Measurements from ENCODE around the gene ZBTB25.

ZBTB25 gene, protein sequence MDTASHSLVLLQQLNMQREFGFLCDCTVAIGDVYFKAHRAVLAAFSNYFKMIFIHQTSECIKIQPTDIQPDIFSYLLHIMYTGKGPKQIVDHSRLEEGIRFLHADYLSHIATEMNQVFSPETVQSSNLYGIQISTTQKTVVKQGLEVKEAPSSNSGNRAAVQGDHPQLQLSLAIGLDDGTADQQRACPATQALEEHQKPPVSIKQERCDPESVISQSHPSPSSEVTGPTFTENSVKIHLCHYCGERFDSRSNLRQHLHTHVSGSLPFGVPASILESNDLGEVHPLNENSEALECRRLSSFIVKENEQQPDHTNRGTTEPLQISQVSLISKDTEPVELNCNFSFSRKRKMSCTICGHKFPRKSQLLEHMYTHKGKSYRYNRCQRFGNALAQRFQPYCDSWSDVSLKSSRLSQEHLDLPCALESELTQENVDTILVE

DNA sequence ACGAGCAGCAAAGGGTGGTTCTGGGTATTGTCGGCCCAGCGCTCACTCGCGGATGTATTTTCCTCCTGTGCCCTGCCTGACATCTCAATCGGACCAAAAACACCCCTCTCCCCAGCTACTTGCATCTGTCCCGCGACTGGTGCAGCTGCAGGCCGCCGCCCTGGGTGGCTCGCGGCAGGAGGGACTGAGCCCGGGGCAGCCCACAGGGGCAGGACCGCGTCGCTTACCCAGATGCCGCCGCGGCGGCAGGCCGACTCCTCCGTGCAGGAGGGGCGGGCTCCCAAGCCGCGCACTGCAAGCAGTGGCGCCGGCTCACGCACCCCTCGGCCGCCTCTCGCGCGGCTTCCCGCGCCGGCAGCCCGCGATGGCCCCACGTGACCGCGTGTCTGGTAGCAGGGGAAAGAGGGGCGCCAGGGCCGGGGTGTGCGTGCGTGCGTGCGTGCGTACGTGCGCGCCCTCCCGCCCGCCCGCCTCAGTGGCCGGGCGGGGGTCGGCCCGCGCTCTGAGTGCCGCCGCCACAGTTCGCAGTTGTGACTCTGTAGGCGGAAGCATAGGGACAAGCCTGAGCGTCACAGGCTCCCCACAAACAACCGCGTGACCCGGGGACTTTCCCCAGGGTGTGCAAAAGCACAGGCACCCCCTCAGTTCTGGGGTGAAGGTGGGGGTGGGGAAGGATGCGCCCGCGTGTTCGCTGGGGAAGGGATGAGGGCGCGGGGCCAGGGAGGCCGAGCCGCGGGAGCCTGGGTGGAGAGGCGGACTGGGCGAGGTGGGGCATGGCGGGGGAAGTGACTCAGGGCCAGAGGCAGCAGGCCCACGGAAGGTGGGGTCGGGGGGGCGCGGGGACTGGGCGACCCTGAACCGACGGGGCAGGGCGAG is at the start of gene ZBTB25:
ZBTB25 (minus strand) TSS at position 405 of the 876 bp plus-strand sequence. CDS start 13,305 bp downstream, outside the sequence.
- DNase-seq (ENCODE audit: low read depth in 2 of 2, low spot score in 1 of 2), result peak; percentile 93 to 94

DNA sequence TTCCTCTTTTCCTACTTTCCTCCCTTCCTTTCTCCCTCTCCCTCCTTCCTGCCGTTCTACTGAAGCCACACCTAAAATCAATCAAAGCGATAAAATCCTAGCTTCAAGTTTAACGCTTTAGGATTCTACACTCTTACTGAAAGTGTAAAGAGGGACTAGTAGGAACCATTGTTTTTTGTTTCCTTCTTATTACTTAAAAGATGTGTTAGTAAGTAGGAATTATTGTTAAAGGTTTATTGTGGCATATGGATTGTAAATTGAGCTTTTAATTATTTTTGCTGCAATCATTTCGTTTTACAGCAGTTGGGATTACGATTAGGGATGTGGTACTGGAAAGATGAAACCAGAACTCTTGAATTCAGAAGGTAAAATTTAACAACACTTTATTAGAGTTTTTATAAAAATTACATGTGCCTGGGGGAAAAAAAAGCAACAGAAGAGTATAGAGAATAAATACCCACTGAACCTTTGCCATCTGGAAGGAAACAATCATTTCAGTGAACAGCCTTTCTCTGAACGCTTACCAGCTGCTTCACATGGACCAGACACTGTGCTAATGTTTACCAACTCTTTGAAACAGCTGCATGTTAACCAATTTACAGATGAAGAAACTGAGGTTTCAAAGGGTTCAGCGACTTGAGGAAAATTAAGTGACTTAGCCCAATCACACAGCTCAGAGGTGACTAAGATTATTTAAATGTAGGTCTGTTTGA is 47.1 kb upstream of the ZBTB25 start:
- no peak for DNase-seq (ENCODE audit: low read depth in 2 of 2, low spot score in 1 of 2)

DNA sequence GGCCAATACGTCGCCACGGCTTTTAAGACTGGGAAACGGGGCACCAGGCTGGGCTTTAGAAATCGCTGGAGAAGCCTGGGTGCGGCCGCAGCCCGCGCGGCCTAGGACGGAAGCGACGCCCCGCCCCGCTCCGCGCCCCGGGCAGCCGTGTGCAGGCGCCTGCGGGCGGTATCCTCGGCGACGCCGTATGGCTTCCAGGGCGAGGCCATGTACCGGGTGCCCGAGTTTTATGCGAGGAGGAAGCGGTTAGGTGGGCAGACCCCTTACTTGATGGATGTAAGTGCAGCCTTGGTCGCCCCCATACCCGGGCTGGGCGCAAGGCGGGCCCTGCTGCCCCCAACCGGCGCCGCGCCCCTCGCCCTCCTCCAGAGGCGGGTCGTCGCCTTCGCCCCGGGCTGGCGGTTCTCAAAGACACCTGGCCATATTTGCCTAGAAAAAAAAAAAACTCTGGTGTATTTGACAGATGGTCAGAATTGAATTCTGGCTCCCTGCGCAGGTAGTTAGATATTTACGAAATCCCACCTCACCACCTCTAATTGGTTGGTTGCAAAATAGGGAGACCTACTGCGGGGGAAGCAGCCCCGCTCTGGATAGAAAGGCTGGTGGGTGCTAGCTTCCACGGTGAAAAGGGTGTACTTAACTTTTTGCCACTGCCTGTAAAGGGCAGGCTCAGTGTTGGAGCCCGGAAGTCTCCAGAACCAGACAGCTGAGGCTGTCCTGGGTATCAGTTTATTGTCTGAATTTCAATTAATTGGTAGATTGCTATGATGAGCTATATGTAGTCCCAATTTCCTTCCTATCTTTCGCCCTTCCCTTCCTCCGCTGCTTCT is 46.4 kb upstream of the ZBTB25 start, which contains the start of gene PPP1R36:
PPP1R36 (plus strand) TSS at position 171 of the 830 bp plus-strand sequence; CDS start at position 208, 37 bp downstream.
- DNase-seq (ENCODE audit: low read depth in 2 of 2, low spot score in 1 of 2), result no peak

DNA sequence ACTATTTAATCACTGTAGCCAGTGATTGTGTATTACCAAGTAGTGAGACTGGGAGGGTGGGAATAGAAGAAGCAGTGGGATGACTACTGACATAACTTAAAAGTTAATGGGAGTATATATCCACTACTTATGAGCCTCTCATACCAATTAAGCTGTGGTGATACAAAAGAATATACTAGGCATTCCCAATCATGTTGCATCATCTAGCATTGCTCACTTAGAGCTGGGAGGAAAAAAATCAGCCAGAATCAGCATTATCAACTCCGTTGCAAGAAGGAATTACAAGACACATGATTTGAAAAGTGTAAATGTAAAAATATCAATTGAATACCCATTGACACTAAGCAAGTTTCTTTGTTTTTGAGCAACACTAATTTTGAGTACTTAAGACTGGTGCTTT is 45.4 kb upstream of the ZBTB25 start:
- no peak for DNase-seq (ENCODE audit: low read depth in 2 of 2, low spot score in 1 of 2)

- no peak for DNase-seq (ENCODE audit: low read depth in 2 of 2, low spot score in 1 of 2)
These were observed 41.1 kb upstream of the ZBTB25 start for GRCh38 chr14:64544607-64545312.

DNA sequence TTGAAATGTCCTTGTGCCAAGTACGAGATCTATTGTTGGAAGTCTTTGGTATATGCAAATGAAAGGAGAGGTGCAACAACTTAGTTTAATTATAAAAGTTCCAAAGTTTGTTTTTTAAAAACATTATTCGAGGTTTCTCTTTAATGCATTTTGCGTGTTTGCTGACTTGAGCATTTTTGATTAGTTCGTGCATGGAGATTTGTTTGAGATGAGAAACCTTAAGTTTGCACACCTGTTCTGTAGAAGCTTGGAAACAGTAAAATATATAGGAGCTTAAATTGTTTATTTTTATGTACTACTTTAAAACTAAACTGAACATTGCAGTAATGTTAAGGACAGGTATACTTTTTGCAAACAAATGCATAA is 39.2 kb upstream of the ZBTB25 start:
- no peak for DNase-seq (ENCODE audit: low read depth in 2 of 2, low spot score in 1 of 2)

GRCh38 chr14:64541972-64542835 is 38.6 kb upstream of the ZBTB25 start:
- no peak for DNase-seq (ENCODE audit: low read depth in 2 of 2, low spot score in 1 of 2)

- DNase-seq (ENCODE audit: low read depth in 2 of 2, low spot score in 1 of 2), result no peak
These were observed 37.8 kb upstream of the ZBTB25 start for GRCh38 chr14:64541261-64541971.

GRCh38 chr14:64540208-64541202 is 36.9 kb upstream of the ZBTB25 start, which contains the start of gene HSPA2:
Gene HSPA2 (plus strand): TSS chr14:64540741. CDS start chr14:64540850, 109 bp downstream.
- peak; percentile 81 to 88 for DNase-seq (ENCODE audit: low read depth in 2 of 2, low spot score in 1 of 2)

DNA sequence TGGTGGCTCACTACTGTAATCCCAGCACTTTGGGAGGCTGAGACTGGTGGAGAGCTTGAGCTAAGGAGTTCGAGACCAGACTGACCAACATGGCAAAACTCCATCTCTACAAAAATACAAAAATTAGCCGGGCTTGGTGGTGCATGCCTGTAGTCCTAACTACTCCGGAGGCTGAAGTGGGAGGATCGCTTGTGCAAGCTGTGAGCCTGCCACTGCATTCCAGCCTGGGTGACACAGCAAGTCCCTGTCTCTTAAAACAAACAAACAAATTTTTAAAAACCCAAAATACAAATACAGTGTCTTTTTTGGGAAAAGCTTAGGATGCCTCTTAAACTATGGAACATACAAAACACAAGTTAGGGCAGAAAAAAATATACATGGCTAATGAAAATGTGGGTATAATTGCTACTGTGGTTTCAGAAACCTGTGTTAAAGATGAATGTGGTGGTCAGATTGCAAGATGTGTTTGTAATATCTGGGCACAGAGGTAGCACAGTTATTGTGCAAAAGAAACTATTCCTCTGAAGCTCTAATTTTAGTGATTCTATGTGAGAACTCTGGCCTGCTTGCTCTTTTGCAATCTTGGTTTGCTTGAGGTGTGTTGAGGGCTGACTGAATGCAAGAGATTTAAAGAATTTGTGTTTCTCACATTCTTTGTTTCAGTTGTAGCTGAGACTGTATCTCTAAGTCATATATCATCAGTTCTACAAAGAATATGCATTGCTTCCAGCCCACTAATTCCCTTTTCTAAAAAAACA is 33.0 kb upstream of the ZBTB25 start:
- no peak for DNase-seq (ENCODE audit: low read depth in 2 of 2, low spot score in 1 of 2)

DNA sequence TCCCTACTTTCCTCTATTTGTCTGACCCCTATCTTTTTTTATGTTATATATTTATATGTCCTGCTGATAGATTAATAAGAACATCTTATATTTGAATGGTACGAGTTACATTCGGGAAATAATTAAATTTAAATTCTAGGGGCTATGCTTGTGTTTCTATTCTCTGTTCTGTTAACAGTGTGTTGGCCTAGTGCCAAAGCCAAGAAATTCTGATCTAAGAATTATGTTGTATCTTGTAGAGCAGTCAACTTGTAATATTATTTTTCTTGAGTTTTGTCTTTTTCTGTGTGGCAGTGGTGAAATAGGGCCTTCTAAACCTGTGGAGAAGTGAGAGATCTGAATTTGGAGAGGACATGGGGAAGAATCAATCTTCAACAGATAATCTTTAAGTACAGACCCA is 27.9 kb upstream of the ZBTB25 start:
- DNase-seq (ENCODE audit: low read depth in 2 of 2, low spot score in 1 of 2), result no peak

- no peak for DNase-seq (ENCODE audit: low read depth in 2 of 2, low spot score in 1 of 2)
These were observed 21.7 kb upstream of the ZBTB25 start for GRCh38 chr14:64525354-64525753.

- no peak for DNase-seq (ENCODE audit: low read depth in 2 of 2, low spot score in 1 of 2)
These were observed 19.1 kb upstream of the ZBTB25 start for GRCh38 chr14:64522591-64523355.

DNA sequence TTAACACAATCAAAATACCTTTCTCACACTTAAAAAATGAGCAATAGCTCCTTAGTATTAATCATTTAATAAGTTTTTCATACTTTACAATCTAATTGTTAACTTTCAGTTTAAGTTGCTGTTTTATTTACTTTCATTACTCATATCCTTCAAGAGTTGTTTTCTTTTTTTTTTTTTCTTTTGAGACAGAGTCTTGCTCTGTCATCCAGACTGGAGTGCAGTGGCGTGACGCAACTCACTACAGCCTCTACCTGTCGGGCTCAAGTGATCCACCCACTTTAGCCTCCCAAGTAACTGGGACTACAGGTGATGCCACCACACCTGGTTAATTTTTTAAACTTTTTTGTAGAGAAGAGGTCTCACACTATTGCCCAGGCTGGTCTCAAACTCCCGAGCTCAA is 17.1 kb upstream of the ZBTB25 start:
- no peak for DNase-seq (ENCODE audit: low read depth in 2 of 2, low spot score in 1 of 2)

DNA sequence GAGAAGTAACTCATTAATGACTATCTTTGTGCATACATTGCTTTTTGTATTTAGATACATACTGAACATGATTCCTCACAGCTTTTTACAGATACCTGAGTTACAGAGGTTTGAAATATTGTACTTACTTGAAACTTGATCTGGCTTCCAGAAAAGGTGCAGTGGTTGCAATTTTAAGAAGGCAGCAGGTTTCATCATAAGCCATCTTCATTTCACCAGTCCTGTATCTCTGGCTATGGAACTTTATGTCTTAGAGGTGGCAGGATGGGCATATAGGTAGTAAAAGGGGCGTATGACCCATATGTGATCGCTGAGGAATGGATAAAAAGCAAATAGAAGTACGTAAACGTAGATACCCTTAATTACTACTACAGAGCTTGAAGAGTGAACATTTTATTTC is 14.6 kb upstream of the ZBTB25 start:
- no peak for DNase-seq (ENCODE audit: low read depth in 2 of 2, low spot score in 1 of 2)
